H1 (cell line): Measurements from ENCODE around the gene CDC42SE2. TPM values are rescaled to one million over a fixed set of nuclear protein-coding genes. Genes with fewer than 3 reads are reported as not detected.

Source experiments
- CTCF ChIA-PET: fragments of 300-600 bp; sonication (Branson Sonifier 250); formaldehyde crosslinking; loops from one replicate; lab custom pipeline; 2021; ENCODE audit not compliant: partially characterized antibody; lab: Charles Lee
- POLR2A ChIA-PET: fragments of 300-600 bp; sonication (Branson Sonifier 250); formaldehyde crosslinking; loops from one replicate; lab custom pipeline; 2021; ENCODE audit warnings: inconsistent platforms; ENCODE audit not compliant: partially characterized antibody; lab: Charles Lee
- DNase-seq, 2 experiments: peaks; one replicate each; pipeline versions ENCODE4 v3.0.0 to v3.0.0-alpha.2; 2010 to 2022; ENCODE audit warnings: low spot score in 2 of 2, low read depth in 1 of 2, mixed read lengths in 1 of 2
- FAIRE-seq: peaks from 2 replicates; lab custom pipeline; 2011; peaks lifted over from hg19 to GRCh38; lab: Jason Lieb, UNC
- H2AFZ ChIP-seq: 2 replicates; pipeline ENCODE4 v1.8.1; 2012; ENCODE audit warnings: low read length, inconsistent platforms
- H2AK5ac ChIP-seq: 2 replicates; pipeline ENCODE4 v1.6.1; 2013; ENCODE audit warnings: low read depth, low read length
- H2BK120ac ChIP-seq: replicated peaks from 2 replicates; pipeline ENCODE3; 2013; ENCODE audit warnings: low read depth, low read length, inconsistent platforms
- H2BK12ac ChIP-seq: 2 replicates; pipeline ENCODE4 v1.6.1; 2013; ENCODE audit warnings: low read depth, low read length
- H2BK15ac ChIP-seq: 2 replicates; pipeline ENCODE4 v1.6.1; 2013; ENCODE audit warnings: low read length
- H2BK20ac ChIP-seq: 2 replicates; pipeline ENCODE4 v1.6.1; 2013; ENCODE audit warnings: low read length
- H2BK5ac ChIP-seq: 2 replicates; pipeline ENCODE4 v1.6.1; 2013; ENCODE audit warnings: low read depth, low read length
- H3K14ac ChIP-seq: 2 replicates; pipeline ENCODE4 v1.6.1; 2013; ENCODE audit warnings: inconsistent platforms; ENCODE audit not compliant: insufficient read length
- H3K18ac ChIP-seq: 2 replicates; pipeline ENCODE4 v1.6.1; 2013; ENCODE audit warnings: low read length; ENCODE audit errors: extremely low read depth
- H3K23ac ChIP-seq: 2 replicates; pipeline ENCODE4 v1.6.1; 2013; ENCODE audit warnings: inconsistent platforms; ENCODE audit not compliant: insufficient read length
- H3K23me2 ChIP-seq: 2 replicates; pipeline ENCODE4 v1.6.1; 2013; ENCODE audit warnings: low read depth, low read length
- H3K27ac ChIP-seq: 2 replicates; pipeline ENCODE4 v1.6.1; 2011; ENCODE audit warnings: low read depth, low read length, inconsistent platforms
- H3K27me3 ChIP-seq, 4 experiments: replicated peaks in 1 of 4; 1 replicate in 1 of 4; 2 replicates in 3 of 4; pipeline versions ENCODE4 v1.6.1 to v1.8.1; 2011 to 2013; ENCODE audit warnings: low read length in 3 of 4, mild to moderate bottlenecking in 3 of 4, inconsistent platforms in 2 of 4, mixed read lengths in 2 of 4, moderate library complexity in 1 of 4; ENCODE audit not compliant: control insufficient read depth in 3 of 4, insufficient read depth in 3 of 4; ENCODE audit errors: extremely low read depth in 1 of 4
- H3K36me3 ChIP-seq, 4 experiments: 2 replicates each; pipeline versions ENCODE4 v1.6.1 to v1.8.1; 2011 to 2013; ENCODE audit warnings: mild to moderate bottlenecking in 4 of 4, low read length in 3 of 4, moderate library complexity in 2 of 4, control low read depth in 1 of 4, inconsistent platforms in 1 of 4; ENCODE audit not compliant: insufficient read depth in 4 of 4, control insufficient read depth in 2 of 4
- H3K4ac ChIP-seq: replicated peaks from 2 replicates; pipeline ENCODE3; 2013; ENCODE audit warnings: low read length, low read depth, mixed read lengths, inconsistent platforms; ENCODE audit not compliant: insufficient read length
- H3K4me1 ChIP-seq, 4 experiments: replicated peaks in 1 of 4; 1 replicate in 1 of 4; 2 replicates in 3 of 4; pipeline versions ENCODE4 v1.6.1 to v1.8.1; 2011 to 2013; ENCODE audit warnings: low read length in 3 of 4, inconsistent platforms in 2 of 4, mixed read lengths in 1 of 4; ENCODE audit not compliant: insufficient read depth in 4 of 4, control insufficient read depth in 3 of 4
- H3K4me2 ChIP-seq, 2 experiments: 2 replicates each; pipeline versions ENCODE4 v1.6.1 to v1.8.1; 2011 to 2013; ENCODE audit warnings: low read depth in 2 of 2, low read length in 2 of 2, control low read depth in 1 of 2, inconsistent platforms in 1 of 2, mild to moderate bottlenecking in 1 of 2; ENCODE audit not compliant: insufficient read depth in 1 of 2
- H3K4me3 ChIP-seq, 4 experiments: fragments of 200-600, 300-600 bp in 1 of 4; sonication (generic), shearing (Covaris generic), sonication (Bioruptor Twin) in 1 of 4; 2 replicates each; pipeline versions ENCODE4 v1.5.1 to v1.8.1; 2011 to 2016; ENCODE audit warnings: low read length in 4 of 4, low read depth in 3 of 4, control low read depth in 2 of 4, inconsistent platforms in 2 of 4, mild to moderate bottlenecking in 2 of 4, mixed read lengths in 1 of 4, moderate library complexity in 1 of 4; ENCODE audit not compliant: insufficient read depth in 2 of 4; ENCODE audit errors: extremely low read depth in 1 of 4
- H3K56ac ChIP-seq: replicated peaks from 2 replicates; pipeline ENCODE3; 2013; ENCODE audit warnings: low read depth, mild to moderate bottlenecking, mixed read lengths, low read length, inconsistent platforms; ENCODE audit not compliant: insufficient read length
- H3K79me1 ChIP-seq: 2 replicates; pipeline ENCODE4 v1.6.1; 2013; ENCODE audit warnings: low read depth, low read length, control low read depth
- H3K79me2 ChIP-seq, 2 experiments: 2 replicates each; pipeline versions ENCODE4 v1.6.1 to v1.8.1; 2012 to 2013; ENCODE audit warnings: low read length in 2 of 2, mild to moderate bottlenecking in 2 of 2, inconsistent platforms in 1 of 2; ENCODE audit not compliant: insufficient read depth in 2 of 2, control insufficient read depth in 1 of 2
- H3K9ac ChIP-seq, 4 experiments: replicated peaks in 1 of 4; 1 replicate in 1 of 4; 2 replicates in 3 of 4; pipeline versions ENCODE4 v1.6.1 to v1.8.1; 2011 to 2013; ENCODE audit warnings: low read depth in 3 of 4, low read length in 3 of 4, control low read depth in 2 of 4, mild to moderate bottlenecking in 2 of 4, moderate library complexity in 2 of 4, inconsistent platforms in 1 of 4; ENCODE audit errors: extremely low read depth in 1 of 4
- H3K9me3 ChIP-seq, 2 experiments: 2 replicates each; pipeline versions ENCODE4 v1.6.1 to v1.8.1; 2012 to 2013; ENCODE audit warnings: mild to moderate bottlenecking in 2 of 2, moderate library complexity in 2 of 2, control low read depth in 1 of 2, inconsistent platforms in 1 of 2, low read depth in 1 of 2, low read length in 1 of 2, mixed read lengths in 1 of 2; ENCODE audit not compliant: insufficient read depth in 2 of 2
- H4K20me1 ChIP-seq, 2 experiments: replicated peaks in 1 of 2; 2 replicates each; pipeline versions ENCODE3 to v1.8.1; 2011 to 2013; ENCODE audit warnings: inconsistent platforms in 2 of 2, low read length in 2 of 2, mild to moderate bottlenecking in 1 of 2; ENCODE audit not compliant: insufficient read depth in 2 of 2, control insufficient read depth in 1 of 2
- H4K5ac ChIP-seq: 2 replicates; pipeline ENCODE4 v1.6.1; 2013; ENCODE audit warnings: low read length, low read depth, mixed read lengths, inconsistent platforms; ENCODE audit not compliant: insufficient read length
- H4K8ac ChIP-seq: 2 replicates; pipeline ENCODE4 v1.8.0; 2013; ENCODE audit warnings: mild to moderate bottlenecking, moderate library complexity, low read length, inconsistent platforms; ENCODE audit not compliant: insufficient read depth; ENCODE audit errors: extremely low read depth
- H4K91ac ChIP-seq: replicated peaks from 2 replicates; pipeline ENCODE3; 2013; ENCODE audit warnings: low read length, mixed read lengths, inconsistent platforms; ENCODE audit not compliant: insufficient read length
- ATF3 ChIP-seq: IDR thresholded peaks from 2 replicates; pipeline ENCODE4 v1.6.1; 2011; ENCODE audit warnings: low read depth, mild to moderate bottlenecking, low read length; ENCODE audit not compliant: insufficient read depth
- CHD1 ChIP-seq: IDR thresholded peaks from 2 replicates; pipeline ENCODE4 v1.6.1; 2012; ENCODE audit warnings: low read depth, low read length, improper control_type of control experiment
- EZH2 ChIP-seq: fragments of 200-600 bp; sonication (generic); IDR thresholded peaks from 2 replicates; pipeline ENCODE4 v1.7.1; 2012; ENCODE audit warnings: low read depth, mild to moderate bottlenecking, moderate library complexity, low read length, inconsistent platforms; ENCODE audit not compliant: severe bottlenecking
- FOSL1 ChIP-seq: IDR thresholded peaks from 2 replicates; pipeline ENCODE4 v1.6.1; 2011; ENCODE audit warnings: mild to moderate bottlenecking, low read depth, low read length, moderate library complexity; ENCODE audit not compliant: insufficient read depth
- SAP30 ChIP-seq: fragments of 300-600 bp; sonication (generic); IDR thresholded peaks from 2 replicates; pipeline ENCODE4 v1.7.1; 2012; ENCODE audit warnings: low read length, moderate library complexity, mild to moderate bottlenecking, inconsistent platforms; ENCODE audit not compliant: insufficient read depth, insufficient replicate concordance
- SIRT6 ChIP-seq: IDR thresholded peaks from one replicate; pipeline ENCODE4 v1.7.1; 2012; ENCODE audit warnings: low read length, inconsistent platforms
- SP1 ChIP-seq: IDR thresholded peaks from 2 replicates; pipeline ENCODE4 v1.6.1; 2011; ENCODE audit warnings: low read depth, low read length
- USF2 ChIP-seq: IDR thresholded peaks from 2 replicates; pipeline ENCODE4 v1.6.1; 2011; ENCODE audit warnings: low read length, improper control_type of control experiment
- WGBS, 2 experiments: shearing (Covaris generic) in 1 of 2; methylation state at CpG; one replicate each; pipeline versions ENCODE4 v1.1.6 to v1.1.7; 2013 to 2015; ENCODE audit warnings: low lambda C conversion rate in 2 of 2, mixed read lengths in 2 of 2, inconsistent platforms in 1 of 2, low coverage in 1 of 2, missing lambda C conversion rate in 1 of 2; ENCODE audit not compliant: insufficient replicate concordance in 2 of 2, insufficient coverage in 1 of 2, insufficient read length in 1 of 2; ENCODE audit errors: extremely low coverage in 1 of 2, missing lambda C conversion rate in 1 of 2; 5-methylcytosine and 5-hydroxymethylcytosine counted together
- polyA plus RNA-seq, 7 experiments: library from polyadenylated mRNA; depleted of rRNA in 3 of 7; stranded (reverse) in 5 of 7; unstranded in 2 of 7; fragments of >200 nt in 5 of 7; fragments of 200-250 nt in 2 of 7; gene quantifications; 1 replicate in 5 of 7; 2 replicates in 1 of 7; 4 replicates in 1 of 7; pipeline versions ENCODE4 v1.2.1 to v1.2.3, GENCODE V29; 2011 to 2013; ENCODE audit warnings: missing spikeins in 2 of 7, mixed read lengths in 2 of 7
- total RNA-seq: library from RNA; stranded (reverse); fragmentation: NEBNext Ultra II Directional; extraction: Animal tissue kit (Norgen Biotek cat#: 25700); gene quantifications from 2 replicates; pipeline ENCODE4 v1.2.1, GENCODE V29; 2021

Gene CDC42SE2
- total and polyA plus RNA-seq, 2 of the 8 experiments (the other 6 are each of a cell fraction or from before 2014, with no cell fraction given), result 16.7 to 30.8 TPM

- FAIRE-seq, result no peak
- Histone ChIP-seq H3K79me2 (no peaks in the 10 kb centered on the region), H2AFZ (no peak overlapping the region), H4K5ac (no peak overlapping the region), H3K36me3 (no peaks in the 10 kb centered on the region), H3K4me1 (peaks cover 0 to 6% (median 0%) of the 10 kb centered on the region in 4 experiments; a peak in 1 of 7 replicates), H3K23ac (no peak overlapping the region), H3K4me3 (no peak overlapping the region), H2AK5ac (no peak overlapping the region), H4K20me1 (no peaks in the 10 kb centered on the region), H2BK20ac (no peak overlapping the region), H3K9ac (no peak overlapping the region), H2BK5ac (no peak overlapping the region), H3K79me1 (no peaks in the 10 kb centered on the region), H3K9me3 (no peaks in the 10 kb centered on the region), H2BK120ac (no peak overlapping the region), H4K8ac (no peak overlapping the region), H3K18ac (no peak overlapping the region), H3K14ac (no peak overlapping the region), H3K27me3 (no peaks in the 10 kb centered on the region), H3K27ac (no peak overlapping the region), H3K4ac (no peak overlapping the region), H3K4me2 (no peak overlapping the region), H2BK12ac (no peak overlapping the region), H3K56ac (no peak overlapping the region), H3K23me2 (no peaks in the 10 kb centered on the region; the same call in 1 of the 2 replicates), H2BK15ac (no peak overlapping the region), H4K91ac (no peak overlapping the region)
- ChIA-PET POLR2A (interaction anchor here (0.5 to 0.6 kb wide), 2 partner anchors 95 to 313 kb away, joined by 3 to 4 read pairs; no protein-coding TSS in a partner anchor), CTCF (no interaction called here)
- TF ChIP-seq USF2 (no peak), SIRT6 (no peak), SP1 (no peak), SAP30 (no peak), FOSL1 (no peak), CHD1 (no peak), ATF3 (no peak), EZH2 (no peak)
- no peak for DNase-seq
- WGBS, 2 experiments, result 86% methylated on average over 5 of the region's 5 CpGs; no CpG with 5 or more reads in 1 of the 2 experiments
Observed at GRCh38 chr5:131357739-131358561, 94.1 kb downstream of the CDC42SE2 start.
